NCI-H524 treated with DMSO at 0.1 percent for 48 hours (cell line): ENCODE data around the gene LGALS9.
"Not testable (repeated sequence)": the region's sequence is repeated elsewhere in the genome, so short reads cannot be mapped to it uniquely, and the experiment has no call there.

Experiments
- DNase-seq: peaks from one replicate; lab custom pipeline; 2025; lab: John Stamatoyannopoulos, UW

The LGALS9 gene

DNA sequence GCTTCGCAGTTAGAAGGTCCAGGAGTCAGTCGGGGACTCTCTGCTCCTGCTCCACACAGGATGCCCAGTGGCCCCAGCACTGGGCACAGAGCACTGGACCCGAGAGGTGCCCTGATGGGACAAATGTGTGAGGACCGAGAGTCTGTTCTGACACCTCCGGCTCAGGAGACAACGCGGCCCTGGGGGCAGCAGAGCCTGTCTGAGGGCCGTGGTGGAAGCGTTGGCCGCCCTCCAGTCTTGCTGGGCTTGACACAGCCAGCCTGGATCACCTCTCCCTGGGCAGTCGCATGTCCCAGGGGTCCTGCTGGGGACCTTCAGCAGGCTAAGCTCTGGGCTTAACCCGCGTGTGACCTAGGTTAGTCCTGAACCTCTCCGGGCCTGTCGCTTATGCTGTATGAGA is 23.1 kb downstream of the LGALS9 start:
- DNase-seq = no peak

DNA sequence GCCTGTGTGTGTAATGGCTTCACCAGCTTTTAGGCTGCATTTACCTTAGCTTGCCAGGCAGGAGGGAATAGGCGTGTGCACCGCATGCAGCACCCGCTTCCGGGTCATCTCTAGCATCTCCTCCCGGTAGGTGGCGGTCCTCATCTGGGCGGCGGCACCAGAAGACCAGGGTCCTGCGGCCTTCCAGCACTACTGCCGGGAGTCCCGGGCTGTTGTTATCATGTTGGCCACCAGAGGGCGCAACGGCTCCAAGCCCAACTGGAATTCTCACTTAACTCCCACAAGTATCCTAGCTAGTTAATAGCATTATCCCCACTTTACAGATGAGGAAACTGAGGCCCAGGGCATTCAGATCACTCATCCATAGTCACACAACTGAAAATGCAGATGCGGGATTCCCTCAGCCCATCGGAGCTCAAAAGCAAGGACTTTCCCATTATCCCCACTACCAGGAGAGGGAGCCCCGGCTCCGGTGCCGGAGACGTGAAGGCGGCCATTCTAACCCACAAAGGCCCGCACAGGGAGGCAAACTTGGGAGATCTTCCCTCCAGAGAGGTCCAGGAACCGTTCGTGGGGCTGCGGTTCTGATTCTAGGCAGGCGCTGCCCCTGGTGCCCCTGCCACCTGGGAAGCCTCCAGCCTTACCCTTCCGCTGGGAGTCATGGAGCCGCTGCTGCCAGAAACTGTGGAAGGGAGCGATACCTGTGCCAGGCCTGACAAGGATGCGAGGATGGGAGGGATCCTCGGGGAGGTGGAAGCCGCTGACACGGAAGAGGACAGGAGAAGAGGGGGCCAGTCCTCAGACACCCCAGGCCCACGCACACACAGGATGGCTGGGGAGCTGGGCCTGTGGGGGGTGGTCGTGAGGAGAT is 23.9 kb downstream of the LGALS9 start:
- DNase-seq = peak; percentile 65

DNA sequence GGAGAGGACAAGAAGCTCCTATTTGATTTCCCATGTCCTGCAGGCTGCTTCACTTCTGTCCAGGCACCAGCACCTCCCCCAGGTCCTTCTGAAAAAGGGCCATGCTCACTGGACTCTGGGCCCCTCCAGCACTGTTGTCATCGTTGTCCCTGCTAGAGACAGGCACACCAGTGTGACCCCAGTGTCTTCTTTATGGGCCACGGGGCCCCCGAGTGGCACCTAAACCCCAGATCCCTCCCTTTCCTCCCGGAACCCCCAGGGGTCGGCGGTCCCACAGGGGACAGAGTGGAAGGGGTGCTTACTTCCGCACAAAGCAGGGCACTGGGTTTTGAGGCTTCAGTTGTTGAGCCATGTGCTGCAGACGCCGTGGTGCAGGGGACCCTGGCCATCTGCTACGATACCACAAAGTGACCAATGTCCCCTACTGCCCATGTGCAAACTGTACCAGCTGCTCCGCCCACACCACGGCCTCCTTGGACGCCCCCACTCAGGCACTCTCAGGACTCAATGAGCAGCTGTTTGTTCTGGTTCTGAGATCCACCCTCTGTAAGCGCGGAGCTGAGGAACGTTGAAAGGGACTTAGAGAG is 24.6 kb downstream of the LGALS9 start:
- DNase-seq = not testable (repeated sequence)

DNA sequence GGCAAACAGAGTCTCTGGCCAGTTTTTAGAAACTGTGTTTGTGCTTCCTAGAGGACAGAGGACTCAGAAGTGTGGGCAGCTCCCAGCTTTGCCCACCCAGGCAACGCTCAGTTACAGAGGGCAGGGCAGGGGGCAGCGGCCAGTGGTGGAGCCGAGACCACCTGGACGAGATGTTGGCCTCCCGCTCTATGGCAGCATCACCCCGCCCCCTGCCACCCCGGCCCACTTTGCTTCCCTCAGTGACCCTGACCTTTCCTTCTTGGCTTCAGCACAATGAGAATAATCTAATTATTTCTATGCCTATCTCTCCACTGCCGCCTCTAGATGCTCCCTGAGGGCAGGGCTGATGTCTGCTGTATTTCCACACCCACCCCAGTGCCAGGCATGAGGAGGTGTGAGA is 25.6 kb downstream of the LGALS9 start:
- not testable (repeated sequence) for DNase-seq

DNA sequence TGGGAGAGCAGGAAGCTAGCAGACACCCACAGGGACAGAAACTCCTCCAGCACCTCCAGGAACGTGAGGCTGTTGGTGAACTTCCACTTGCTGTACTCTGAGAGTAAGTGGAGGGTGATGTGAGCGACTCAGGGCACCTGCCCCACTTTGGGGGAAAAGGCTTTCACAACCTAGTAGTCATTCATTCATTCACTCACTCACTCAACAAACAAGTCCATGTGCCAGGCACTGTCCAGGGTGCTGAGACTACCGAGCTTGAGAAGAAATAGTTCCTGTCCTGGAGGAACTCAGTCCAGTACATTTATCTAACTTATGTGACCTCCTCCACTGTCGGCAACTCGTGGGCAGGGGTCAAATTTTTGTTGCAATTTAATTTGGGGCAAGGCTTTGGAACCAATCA is 26.6 kb downstream of the LGALS9 start:
- no peak for DNase-seq

DNA sequence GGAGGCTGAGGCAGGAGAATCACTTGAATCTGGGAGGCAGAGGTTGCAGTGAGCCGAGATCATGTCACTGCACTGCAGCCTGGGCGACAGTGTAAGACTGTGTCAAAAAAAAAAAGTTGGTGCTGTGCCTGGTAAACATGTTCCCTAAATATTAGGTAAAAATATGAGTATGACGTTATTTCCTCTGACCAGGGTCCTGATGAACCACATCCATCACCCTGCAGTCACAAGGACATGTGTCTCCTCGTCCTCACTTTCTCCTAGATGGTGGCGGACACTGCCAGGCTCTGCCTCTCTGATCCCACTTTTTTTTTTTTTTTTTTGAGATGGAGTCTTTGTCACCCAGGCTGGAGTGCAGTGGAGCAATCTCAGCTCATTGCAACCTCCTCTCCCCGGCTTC is 28.7 kb downstream of the LGALS9 start:
- DNase-seq = no peak

DNA sequence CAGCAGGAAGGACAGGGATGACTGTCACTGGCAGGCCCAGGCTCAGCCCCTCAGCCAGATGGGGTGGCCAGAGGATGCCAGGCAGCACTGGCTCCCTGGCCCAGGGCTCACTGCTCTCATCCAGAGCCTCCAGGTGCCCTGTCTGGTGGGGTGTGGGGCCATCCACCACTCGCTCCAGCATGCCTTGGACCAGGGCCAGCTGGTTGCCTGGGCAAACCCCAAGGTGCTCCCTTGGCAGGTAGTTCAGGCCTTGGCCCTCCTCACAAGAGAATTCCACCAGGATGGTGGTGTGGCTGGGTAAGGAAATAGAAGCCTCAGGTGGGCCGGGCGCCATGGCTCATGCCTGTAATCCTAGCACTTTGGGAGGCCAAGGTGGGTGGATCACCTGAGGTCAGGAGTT is 29.4 kb downstream of the LGALS9 start:
- DNase-seq = no peak

DNA sequence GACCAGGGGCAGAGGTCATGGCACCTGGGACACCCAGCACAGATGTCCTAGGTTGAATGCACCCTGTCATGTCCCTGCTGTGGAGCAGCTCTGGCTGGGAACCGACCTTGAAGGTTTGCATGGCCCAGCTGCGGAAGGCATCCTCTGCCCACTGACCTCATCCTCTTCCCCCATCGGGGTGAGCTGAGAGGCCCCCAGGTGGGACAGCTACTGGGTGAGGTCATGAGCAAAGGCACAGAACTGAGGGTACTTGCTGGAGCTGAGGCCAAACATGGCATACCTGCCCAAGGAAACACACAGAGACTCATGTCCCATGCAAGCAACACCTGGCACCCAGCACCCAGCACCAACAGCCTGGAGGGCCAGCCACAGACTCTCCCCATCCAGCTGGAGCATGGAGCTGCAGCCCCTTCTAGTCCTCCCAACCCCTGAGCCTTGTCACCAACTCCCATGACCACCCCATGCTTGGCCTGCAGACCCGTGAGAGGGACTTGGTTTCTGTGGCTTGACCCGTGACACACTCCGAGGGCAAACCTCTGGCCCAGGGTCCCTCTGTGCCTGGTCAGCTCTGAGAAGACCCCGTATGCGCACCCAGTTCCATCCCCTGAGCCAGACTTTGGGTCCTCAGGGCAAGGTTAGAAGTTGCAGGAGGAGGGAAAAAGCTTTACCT is 33.1 kb downstream of the LGALS9 start:
- DNase-seq = no peak

DNA sequence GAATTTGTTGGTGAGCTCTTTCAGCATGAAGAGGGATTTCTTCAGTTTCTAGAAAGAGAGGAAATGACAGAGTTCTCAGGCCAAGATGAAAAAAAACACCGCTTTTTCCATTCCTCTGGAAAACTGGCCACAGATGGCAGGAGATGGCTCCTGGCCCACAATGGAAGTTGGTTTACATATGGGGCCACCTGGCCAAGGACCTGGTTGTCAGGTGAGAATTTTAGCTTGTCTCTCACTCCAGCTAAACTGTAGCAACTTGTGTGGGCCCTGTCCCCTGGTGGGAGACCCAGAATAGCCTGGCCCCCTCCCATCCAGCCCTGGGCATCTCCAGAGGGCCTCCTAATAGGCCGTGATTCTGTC is 33.6 kb downstream of the LGALS9 start:
- no peak for DNase-seq

DNA sequence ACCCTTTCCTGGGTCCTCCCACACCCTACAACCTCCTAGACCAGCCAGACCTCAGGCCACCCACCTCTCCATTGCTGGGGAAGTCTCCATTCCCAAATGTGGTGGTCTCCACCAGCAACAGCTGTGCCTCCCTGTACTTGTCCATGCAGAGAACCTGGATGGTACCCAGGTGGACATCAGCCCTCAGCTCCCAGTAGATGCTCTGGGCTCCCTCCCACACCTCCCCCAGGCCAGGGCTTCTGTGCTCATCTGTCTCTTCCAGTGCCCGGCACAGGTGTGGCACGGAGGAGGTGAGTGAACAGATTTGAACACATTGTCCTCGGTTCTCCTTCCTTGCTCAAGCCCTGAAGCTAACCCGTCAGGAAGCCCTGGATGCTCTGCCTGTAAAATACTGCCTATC is 34.6 kb downstream of the LGALS9 start:
- no peak for DNase-seq

DNA sequence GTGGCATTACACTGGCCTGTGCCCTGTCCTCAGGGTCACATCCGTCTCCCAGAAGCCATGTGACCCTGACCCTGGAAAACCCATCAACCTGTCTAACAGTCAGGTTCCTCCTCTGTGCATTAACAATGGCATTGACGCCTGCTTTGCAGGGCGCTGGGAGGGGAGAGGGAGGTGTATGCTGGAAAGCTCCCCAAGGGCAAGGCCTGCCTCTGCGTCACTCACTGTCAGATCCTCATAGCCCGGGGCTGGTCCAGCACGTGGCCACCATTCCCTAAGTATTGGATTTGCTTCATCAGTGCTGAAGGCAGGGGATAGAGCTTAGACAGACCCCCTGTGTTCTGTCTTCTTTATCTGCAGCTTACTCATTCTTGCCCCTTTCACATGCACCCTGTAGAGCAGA is 35.3 kb downstream of the LGALS9 start:
- DNase-seq = not testable (repeated sequence)

DNA sequence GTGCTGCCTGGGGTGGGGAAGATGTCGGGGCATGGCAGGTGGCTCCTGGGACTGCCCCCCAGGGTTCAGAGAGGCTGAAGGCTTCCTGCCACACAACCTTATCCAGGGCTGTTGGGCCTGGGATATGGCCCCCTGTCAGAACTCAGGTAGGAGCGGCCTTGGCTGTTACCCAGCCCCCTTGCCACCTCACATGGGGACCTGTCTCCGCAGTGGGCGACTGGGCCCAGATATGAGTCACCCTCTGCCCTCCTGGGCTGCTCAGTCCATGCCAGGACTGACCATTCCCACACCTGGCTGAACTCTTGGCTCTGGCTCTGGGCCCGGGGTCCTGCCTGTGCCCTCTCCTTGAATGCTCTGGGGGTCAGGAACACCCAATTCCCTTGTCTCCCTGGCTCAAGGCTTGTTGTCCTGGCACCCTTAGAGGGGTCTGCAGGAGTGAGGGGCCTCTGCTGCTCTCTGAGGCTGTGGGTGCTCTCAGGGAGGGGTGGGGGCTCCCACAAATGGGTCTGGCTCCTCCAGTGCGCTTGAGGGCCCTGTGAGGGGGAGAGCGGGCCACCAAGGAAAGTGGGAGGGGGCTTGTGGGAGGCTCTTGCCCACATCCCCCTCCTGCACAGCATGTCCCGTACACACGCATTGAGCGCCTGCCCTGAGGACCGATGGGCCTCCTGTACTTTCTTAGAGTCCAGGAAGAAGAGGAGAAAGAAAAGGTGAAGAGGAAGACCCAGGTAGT is 36.0 kb downstream of the LGALS9 start:
- DNase-seq = no peak

DNA sequence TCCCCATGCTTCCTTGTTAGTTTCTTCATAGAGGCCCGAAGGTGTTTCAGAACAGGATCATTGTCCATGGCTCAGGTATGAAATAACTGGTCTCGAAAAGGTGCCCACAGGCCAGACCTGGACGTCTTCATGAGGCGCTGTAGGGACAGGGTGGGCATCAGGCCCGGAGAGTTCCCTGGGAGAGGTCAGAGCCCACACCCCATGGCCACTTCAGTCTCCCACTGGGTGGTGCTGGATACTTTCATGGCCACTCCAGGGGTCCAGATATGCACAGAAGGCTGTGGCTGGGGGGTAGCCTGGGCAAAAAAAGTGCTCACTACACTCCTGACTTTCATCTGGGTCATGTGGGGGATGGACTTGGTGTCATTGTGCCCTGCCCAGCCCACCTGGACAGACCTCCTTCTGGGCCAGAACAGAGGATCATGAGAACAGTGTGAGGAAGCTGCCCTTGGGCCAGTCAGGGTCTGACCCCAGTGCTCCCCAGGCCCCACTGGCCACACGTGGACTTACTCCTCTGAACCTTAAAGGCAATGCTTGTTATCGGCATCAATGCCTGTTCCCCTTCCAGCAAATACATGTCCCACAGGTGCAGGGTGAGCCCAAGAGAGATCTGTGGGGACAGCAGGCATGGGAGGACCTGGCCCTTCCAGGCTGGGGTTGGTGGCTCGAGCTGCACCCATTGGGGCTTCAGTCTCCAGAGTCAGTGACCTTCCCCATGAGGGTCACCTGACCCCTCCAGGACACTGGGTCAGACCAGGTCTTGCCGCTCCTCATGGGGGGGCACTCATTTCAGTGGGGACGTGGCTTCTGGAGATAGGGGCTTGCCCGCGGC is 36.9 kb downstream of the LGALS9 start:
- no peak for DNase-seq

DNA sequence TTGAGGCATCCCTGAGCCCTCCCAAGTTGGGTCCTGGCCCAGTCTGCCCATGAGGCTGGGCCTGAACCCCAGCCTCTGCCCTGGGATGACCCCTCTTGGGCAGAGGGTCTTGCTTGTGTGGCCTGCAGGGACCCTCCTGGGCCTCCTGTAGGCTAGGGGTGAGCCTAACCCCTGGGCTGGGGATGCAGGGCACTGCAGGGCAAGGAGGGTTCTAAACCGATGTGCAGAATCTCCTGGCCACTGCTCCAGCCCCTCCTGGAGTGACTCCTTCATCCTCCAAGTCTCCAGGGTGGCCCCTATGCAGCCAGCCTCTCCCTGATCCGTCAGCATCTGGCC is 37.5 kb downstream of the LGALS9 start:
- no peak for DNase-seq

DNA sequence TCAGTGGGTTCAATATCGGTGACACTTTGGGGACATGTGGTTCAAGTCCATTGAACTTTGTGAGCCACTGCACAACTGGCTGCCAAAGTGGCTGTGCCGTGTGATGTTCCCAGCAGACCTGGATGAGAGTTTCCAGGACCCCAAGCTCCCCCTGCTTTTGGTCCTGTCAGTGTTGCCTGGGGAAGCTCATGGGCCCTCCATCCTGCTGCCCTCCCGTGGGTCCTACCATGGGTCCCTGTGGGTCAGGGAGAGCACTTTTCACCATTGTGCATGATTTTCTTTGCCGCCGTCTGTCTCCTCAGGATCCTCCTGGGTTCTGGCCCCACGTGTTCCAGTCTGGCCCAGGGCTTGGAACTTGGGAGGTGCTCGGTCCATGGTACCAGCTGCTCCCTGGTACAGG is 38.1 kb downstream of the LGALS9 start:
- no peak for DNase-seq

DNA sequence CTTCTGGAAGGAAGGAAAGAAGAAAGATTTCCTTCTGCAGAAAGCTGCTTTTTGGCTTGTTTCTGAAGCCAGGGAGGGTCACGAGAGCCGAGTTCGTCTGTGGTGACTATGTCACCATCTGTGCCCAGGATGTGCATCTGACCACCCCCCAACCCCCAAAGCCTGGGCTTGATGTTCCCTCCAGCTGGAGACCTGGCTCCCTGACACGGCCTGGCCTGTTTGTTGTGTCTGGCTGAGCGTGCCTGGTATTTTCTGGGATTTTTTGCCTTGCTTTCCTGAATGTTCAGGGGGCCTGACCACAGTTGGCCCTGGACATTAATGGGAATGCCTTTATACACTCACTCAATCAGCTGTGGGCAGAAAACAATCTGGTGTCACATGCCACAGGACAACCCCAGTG is 38.9 kb downstream of the LGALS9 start:
- DNase-seq = no peak

DNA sequence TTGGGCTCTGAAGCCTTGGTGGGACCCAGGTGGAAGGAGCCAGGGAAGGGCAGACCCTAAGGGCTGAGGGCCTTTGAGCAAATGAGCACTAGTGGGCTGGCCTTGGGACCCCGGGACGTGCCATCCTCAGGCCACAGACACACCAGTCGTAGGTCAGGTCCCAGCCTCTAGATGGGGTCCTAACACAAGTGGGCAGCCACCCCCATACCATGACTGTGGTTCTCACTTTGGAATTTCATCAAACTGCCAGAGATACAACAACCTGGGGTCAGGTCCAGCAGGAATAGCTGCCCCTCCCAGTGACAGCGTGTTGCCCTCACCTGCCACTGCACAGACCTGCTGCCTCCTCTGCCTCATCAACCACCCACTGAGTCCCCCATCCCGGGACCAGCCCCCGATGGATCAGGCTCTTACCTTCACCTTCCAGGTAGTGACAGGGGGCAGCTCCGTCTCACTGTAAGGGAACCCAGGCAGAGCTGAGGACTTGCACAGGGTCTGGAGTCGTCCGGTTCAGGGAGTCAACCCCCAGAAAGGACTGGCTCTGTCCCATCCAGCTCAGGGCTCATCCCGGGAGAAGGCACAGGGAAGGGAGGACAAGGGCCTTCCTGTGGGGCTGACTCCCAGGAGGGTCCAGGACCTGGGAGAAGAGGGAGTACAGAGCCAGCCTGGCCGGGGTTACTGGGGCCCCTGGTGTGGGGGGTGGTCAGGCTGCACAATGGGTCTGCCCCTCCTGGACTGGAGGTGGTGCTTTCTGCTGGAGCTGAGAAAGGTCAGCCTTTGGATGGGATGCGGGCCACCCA is 40.0 kb downstream of the LGALS9 start:
- DNase-seq = no peak

DNA sequence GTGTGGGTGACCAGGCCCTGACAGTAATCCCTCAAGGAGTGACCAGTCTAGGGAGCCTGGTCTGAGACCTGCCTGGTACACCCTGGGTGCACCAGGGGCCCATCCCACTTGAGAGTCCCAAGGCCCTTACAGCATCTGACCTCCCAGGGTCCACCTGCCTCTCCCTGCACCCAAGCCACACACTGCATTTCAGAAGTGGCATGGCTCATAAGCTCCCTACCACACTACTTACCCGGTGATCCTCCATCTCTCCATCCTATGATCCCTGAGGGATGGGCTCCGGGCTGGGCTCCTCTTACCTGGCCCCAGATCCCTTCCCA is 40.6 kb downstream of the LGALS9 start:
- no peak for DNase-seq

DNA sequence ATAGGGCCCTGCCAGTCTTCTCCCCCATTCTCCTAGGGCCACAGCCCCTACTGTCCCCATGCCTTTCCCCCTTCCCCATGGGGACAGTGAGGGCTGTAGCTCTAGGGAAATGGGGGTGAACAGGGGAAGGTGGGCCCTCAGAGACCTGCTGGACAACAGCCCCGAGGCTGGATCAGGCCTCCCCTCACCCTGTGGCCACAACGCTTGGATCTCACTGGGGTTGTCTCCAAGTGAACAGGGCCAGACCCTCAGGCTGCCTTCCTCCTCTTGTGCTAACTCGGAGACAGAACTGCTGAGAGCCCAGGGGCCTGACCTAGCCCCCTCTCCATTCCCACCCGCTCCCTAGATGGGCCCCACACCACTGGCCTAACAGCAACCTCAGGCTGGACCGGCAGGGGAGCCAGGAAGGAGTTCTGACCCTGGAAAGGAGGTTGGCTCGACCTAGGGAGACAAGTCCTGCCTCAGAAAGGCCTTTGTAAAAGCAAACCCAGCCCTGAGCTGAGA is 41.0 kb downstream of the LGALS9 start:
- not testable (repeated sequence) for DNase-seq

DNA sequence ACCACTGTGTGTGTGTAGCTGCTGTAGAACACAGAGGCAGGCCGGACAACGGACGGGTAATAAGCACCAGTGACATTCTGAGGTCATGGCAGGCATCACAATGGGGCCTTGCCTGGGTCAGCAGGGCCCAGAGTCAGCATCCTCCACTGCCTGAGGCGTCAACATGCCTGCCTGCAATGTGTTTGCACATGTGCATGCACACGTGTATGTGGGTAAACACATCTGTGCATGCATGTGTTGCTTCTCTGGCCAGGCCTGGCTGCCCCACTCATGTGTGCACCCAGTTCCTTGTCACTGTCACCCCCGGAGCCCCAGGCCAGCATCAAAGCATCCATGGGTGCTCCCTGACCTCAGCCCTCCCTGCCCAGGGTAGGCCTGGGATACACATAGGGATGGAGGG is 43.3 kb downstream of the LGALS9 start:
- no peak for DNase-seq

DNA sequence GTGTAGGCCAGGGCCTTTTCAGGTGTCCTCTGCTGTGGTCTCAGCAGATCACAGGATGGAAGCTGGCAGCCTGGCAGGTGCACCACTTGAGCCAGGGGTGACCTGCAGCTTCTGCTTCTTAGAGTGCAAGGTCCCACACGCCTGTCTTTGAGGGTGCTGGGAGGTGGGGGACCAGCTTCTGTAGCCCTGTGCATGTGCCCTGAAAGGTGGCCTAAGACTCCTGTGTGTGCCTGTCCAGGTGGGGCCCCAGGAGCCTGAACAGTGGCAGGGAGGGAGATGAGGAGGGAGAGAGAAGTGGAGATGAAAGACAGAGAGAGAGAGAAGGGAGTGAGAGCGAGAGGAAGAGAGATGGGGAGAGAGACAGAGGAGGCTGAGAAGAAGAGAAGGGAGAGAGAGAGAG is 46.2 kb downstream of the LGALS9 start:
- DNase-seq = no peak
